ENCODE results near the gene ADSL.
"Not testable (repeated sequence)": the region's sequence is repeated elsewhere in the genome, so short reads cannot be mapped to it uniquely, and the experiment has no call there.

The ADSL gene

GRCh38 chr22:40346185-40347118 lies at the start of gene ADSL:
ADSL (plus strand) TSS chr22:40346500; CDS start chr22:40346559, 59 bp downstream.
- DNase-seq (ENCODE audit: low spot score), result peak; percentile 89

- DNase-seq (ENCODE audit: low spot score), result no peak
These were observed 46.0 kb upstream of the ADSL start for GRCh38 chr22:40300316-40300715.

GRCh38 chr22:40300884-40301672 lies 45.2 kb upstream of the ADSL start:
- no peak for DNase-seq (ENCODE audit: low spot score)

GRCh38 chr22:40302149-40302548 lies 44.2 kb upstream of the ADSL start:
- no peak for DNase-seq (ENCODE audit: low spot score)

GRCh38 chr22:40305625-40306024 lies 40.7 kb upstream of the ADSL start:
- no peak for DNase-seq (ENCODE audit: low spot score)

GRCh38 chr22:40308999-40309573 lies 37.2 kb upstream of the ADSL start:
- no peak for DNase-seq (ENCODE audit: low spot score)

- DNase-seq (ENCODE audit: low spot score), result no peak
These were observed 36.7 kb upstream of the ADSL start for GRCh38 chr22:40309631-40310030.

- peak; percentile 94 for DNase-seq (ENCODE audit: low spot score)
These were observed 36.1 kb upstream of the ADSL start for GRCh38 chr22:40310081-40310767.

GRCh38 chr22:40310768-40311120 lies 35.6 kb upstream of the ADSL start:
- DNase-seq (ENCODE audit: low spot score), result no peak

- not testable (repeated sequence) for DNase-seq (ENCODE audit: low spot score)
These were observed 34.7 kb upstream of the ADSL start for GRCh38 chr22:40311646-40312045.

GRCh38 chr22:40312050-40312449 lies 34.2 kb upstream of the ADSL start:
- DNase-seq (ENCODE audit: low spot score), result no peak

GRCh38 chr22:40313007-40313406 lies 33.3 kb upstream of the ADSL start:
- DNase-seq (ENCODE audit: low spot score), result no peak

- no peak for DNase-seq (ENCODE audit: low spot score)
These were observed 32.3 kb upstream of the ADSL start for GRCh38 chr22:40314041-40314440.

- DNase-seq (ENCODE audit: low spot score), result no peak
These were observed 25.6 kb upstream of the ADSL start for GRCh38 chr22:40320687-40321086.

GRCh38 chr22:40322021-40322420 lies 24.3 kb upstream of the ADSL start:
- peak; percentile 48 for DNase-seq (ENCODE audit: low spot score)

GRCh38 chr22:40322818-40323447 lies 23.4 kb upstream of the ADSL start:
- DNase-seq (ENCODE audit: low spot score), result no peak

- no peak for DNase-seq (ENCODE audit: low spot score)
These were observed 22.6 kb upstream of the ADSL start for GRCh38 chr22:40323681-40324171.

GRCh38 chr22:40324468-40325305 lies 21.6 kb upstream of the ADSL start:
- no peak for DNase-seq (ENCODE audit: low spot score)

GRCh38 chr22:40325315-40325714 lies 21.0 kb upstream of the ADSL start:
- no peak for DNase-seq (ENCODE audit: low spot score)

- DNase-seq (ENCODE audit: low spot score), result no peak
These were observed 19.2 kb upstream of the ADSL start for GRCh38 chr22:40326905-40327735.
